Measurements from ENCODE around the gene C5orf46.

C5orf46 gene

GRCh38 chr5:147856801-147857200 is 49.5 kb downstream of the C5orf46 start:
- no peak for DNase-seq

- DNase-seq = no peak
Measured at GRCh38 chr5:147855774-147856069, 50.6 kb downstream of the C5orf46 start.

- no peak for DNase-seq
Measured at GRCh38 chr5:147854894-147855773, 51.2 kb downstream of the C5orf46 start.

- DNase-seq = no peak
Measured at GRCh38 chr5:147854331-147854730, 52.0 kb downstream of the C5orf46 start.

GRCh38 chr5:147853372-147853987 is 52.9 kb downstream of the C5orf46 start:
- no peak for DNase-seq

GRCh38 chr5:147852365-147852764 is 54.0 kb downstream of the C5orf46 start:
- no peak for DNase-seq

- DNase-seq = no peak
Measured at GRCh38 chr5:147851578-147851977, 54.8 kb downstream of the C5orf46 start.

GRCh38 chr5:147849226-147849625 is 57.1 kb downstream of the C5orf46 start:
- no peak for DNase-seq

GRCh38 chr5:147845618-147846017 is 60.7 kb downstream of the C5orf46 start:
- no peak for DNase-seq

GRCh38 chr5:147844846-147845245 is 61.5 kb downstream of the C5orf46 start:
- DNase-seq = no peak

GRCh38 chr5:147842869-147843268 is 63.5 kb downstream of the C5orf46 start:
- no peak for DNase-seq
